ENCODE results near the gene HTR3D.
"Not testable (repeated sequence)": the region's sequence is repeated elsewhere in the genome, so short reads cannot be mapped to it uniquely, and the experiment has no call there.

DNA sequence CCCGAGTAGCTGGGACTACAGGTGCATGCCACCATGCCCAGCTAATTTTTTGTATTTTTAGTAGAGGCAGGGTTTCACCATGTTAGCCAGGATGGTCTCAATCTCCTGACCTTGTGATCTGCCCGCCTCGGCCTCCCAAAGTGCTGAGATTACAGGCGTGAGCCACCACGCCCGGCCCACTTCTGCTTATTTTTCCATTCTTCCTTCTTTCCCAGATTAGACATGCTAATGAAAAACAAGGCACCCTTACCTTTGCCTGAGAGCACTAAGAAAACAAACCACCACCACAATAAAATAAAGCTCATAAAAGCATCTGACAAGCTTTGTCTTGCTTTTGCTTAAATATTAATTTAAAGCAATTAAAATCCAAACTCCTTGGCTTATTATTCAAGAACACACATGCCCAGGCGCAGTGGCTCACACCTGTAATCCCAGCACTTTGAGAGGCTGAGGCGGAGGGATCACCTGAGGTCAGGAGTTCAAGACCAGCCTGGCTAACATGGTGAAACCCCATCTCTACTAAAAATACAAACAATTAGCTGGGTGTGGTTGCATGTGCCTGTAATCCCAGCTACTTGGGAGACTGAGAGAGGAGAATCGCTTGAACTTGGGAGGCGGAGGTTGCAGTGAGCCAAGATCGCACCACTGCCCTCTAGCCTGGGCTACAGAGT lies 24.3 kb upstream of the HTR3D start:
- TF ChIP-seq, protein P1, sequence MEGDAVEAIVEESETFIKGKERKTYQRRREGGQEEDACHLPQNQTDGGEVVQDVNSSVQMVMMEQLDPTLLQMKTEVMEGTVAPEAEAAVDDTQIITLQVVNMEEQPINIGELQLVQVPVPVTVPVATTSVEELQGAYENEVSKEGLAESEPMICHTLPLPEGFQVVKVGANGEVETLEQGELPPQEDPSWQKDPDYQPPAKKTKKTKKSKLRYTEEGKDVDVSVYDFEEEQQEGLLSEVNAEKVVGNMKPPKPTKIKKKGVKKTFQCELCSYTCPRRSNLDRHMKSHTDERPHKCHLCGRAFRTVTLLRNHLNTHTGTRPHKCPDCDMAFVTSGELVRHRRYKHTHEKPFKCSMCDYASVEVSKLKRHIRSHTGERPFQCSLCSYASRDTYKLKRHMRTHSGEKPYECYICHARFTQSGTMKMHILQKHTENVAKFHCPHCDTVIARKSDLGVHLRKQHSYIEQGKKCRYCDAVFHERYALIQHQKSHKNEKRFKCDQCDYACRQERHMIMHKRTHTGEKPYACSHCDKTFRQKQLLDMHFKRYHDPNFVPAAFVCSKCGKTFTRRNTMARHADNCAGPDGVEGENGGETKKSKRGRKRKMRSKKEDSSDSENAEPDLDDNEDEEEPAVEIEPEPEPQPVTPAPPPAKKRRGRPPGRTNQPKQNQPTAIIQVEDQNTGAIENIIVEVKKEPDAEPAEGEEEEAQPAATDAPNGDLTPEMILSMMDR (IDR thresholded peaks at IDR 0.05; ENCODE audit: poor library complexity, severe bottlenecking), result not testable (repeated sequence)
- TF ChIP-seq RAD21 (conservative IDR thresholded peaks at IDR 0.05); EZH2 (IDR thresholded peaks at IDR 0.05; ENCODE audit: borderline replicate concordance, insufficient read depth, low read length, poor library complexity, severe bottlenecking); POLR2AphosphoS5 (IDR thresholded peaks at IDR 0.05); EP300 (conservative IDR thresholded peaks at IDR 0.05; ENCODE audit: poor library complexity, severe bottlenecking); TAF1 (IDR thresholded peaks at IDR 0.05; ENCODE audit: low read depth); MXI1 (conservative IDR thresholded peaks at IDR 0.05; ENCODE audit: poor library complexity, severe bottlenecking): not testable (repeated sequence)
- TF ChIP-seq, protein P2, sequence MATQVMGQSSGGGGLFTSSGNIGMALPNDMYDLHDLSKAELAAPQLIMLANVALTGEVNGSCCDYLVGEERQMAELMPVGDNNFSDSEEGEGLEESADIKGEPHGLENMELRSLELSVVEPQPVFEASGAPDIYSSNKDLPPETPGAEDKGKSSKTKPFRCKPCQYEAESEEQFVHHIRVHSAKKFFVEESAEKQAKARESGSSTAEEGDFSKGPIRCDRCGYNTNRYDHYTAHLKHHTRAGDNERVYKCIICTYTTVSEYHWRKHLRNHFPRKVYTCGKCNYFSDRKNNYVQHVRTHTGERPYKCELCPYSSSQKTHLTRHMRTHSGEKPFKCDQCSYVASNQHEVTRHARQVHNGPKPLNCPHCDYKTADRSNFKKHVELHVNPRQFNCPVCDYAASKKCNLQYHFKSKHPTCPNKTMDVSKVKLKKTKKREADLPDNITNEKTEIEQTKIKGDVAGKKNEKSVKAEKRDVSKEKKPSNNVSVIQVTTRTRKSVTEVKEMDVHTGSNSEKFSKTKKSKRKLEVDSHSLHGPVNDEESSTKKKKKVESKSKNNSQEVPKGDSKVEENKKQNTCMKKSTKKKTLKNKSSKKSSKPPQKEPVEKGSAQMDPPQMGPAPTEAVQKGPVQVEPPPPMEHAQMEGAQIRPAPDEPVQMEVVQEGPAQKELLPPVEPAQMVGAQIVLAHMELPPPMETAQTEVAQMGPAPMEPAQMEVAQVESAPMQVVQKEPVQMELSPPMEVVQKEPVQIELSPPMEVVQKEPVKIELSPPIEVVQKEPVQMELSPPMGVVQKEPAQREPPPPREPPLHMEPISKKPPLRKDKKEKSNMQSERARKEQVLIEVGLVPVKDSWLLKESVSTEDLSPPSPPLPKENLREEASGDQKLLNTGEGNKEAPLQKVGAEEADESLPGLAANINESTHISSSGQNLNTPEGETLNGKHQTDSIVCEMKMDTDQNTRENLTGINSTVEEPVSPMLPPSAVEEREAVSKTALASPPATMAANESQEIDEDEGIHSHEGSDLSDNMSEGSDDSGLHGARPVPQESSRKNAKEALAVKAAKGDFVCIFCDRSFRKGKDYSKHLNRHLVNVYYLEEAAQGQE (IDR thresholded peaks at IDR 0.05; ENCODE audit: borderline replicate concordance), result not testable (repeated sequence)
